ENCODE results near the gene IGSF9.

IGSF9 gene

DNA sequence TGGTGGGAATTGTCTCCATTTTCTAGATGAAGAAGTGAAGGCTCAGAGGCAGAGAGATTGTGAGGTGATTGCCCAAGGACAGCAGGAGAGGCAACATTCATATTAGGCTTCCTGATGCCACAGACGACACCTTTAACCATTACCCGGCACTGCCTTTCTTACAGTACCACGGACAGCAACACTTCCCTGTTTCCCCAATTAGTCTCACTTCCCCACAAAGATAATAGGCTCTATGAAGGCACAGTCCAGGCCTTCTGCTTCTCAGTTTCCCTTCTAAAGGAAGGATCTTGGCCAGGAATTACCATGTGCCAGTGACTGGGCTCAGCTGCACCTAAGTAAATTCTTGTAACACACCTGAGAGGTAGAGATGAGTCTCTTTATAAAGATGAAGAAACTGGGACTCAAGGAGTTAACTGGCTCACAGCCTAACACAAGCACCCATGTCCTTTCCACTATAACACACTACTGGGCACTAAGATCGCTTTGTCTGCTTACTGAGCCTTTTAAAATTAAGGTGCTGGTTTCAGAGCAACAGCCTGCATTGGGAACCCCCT, 9.6 kb downstream of the IGSF9 start:
- H3K36me3 Mint-ChIP-seq (ENCODE audit: low read depth) = no peaks in the 10 kb centered on the region

DNA sequence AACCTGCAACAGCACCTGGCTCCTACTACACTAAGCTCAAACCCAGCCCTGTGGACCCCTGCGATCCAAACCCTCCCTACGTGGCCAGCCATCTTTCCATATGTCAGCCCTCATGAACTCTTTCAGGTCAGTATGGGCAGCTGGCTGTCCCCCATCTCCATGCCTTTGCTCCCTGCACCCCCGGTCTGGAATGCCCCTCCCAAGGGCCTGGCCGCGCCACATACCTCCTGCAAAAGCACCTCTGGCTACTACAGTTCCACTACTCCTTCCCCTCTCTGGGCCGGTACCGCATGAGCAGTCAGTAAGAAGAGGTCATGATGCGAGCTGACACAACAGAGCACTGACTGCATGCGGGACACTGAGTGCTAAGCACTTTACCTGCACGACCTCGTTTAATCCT, 10.1 kb downstream of the IGSF9 start:
- Mint-ChIP-seq H3K27me3 (peaks cover 3% of the 10 kb centered on the region), H3K36me3 (ENCODE audit: low read depth) (no peaks in the 10 kb centered on the region), H3K9me3 (no peaks in the 10 kb centered on the region), H3K4me3 (no peak overlapping the region), H3K27ac (no peak overlapping the region), H3K4me1 (ENCODE audit: low read depth) (peaks cover 4% of the 10 kb centered on the region)
- no peak for DNase-seq

More for the DNA sequence above, 9.6 kb downstream of the IGSF9 start:
- H3K27ac Mint-ChIP-seq = no peak overlapping the region
- H3K4me3 Mint-ChIP-seq = no peak overlapping the region
- H3K27me3 Mint-ChIP-seq = peaks cover 3% of the 10 kb centered on the region
- H3K9me3 Mint-ChIP-seq = no peaks in the 10 kb centered on the region
- DNase-seq = no peak
- H3K4me1 Mint-ChIP-seq (ENCODE audit: low read depth) = peaks cover 4% of the 10 kb centered on the region

DNA sequence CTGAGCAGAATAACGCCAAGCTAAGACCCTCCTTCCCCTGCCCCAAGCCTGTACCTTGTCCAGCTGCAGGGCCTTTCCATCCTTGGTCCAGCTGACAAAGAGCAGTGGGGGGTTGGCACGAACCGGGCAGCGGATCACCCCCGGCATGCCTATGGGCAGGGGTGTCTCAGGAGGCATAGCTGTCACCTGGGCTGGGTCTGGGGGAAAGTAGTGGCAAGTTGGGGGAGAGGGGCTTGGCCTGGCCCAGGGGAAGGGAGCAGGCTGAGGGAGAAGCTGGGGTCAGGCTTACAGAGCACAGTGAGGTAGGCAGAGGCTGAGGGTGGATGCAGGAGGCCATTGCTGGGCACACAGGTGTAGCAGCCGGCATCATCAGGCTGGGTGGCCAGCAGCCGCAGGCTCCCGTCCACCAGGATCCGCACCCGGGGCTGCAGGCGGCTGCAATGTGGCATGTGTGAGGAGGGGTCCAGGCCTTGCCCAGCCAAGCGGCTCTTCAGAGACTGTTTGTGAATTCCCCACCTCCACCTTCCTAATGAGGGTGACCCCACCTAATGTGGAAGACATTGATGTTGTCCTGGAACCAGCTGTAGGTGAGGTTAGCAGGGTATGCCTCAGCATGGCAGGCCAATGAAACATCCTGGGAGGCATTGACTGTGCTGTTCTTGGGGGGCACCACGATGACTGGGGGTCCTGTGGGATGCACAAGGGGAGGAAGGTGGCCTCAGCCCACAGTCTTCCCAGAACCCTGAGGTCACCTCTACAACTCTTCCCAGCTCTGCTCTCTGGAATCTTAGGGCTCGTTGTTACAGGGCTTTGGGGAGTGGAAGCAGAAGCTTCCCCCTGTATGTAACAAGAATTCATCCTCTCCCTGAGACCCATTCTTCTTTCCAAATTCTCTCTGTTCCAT, 11.0 kb downstream of the IGSF9 start:
- no peak for DNase-seq
- H3K9me3 Mint-ChIP-seq = no peaks in the 10 kb centered on the region
- peaks cover 4% of the 10 kb centered on the region for H3K4me1 Mint-ChIP-seq (ENCODE audit: low read depth)
- H3K36me3 Mint-ChIP-seq (ENCODE audit: low read depth) = no peaks in the 10 kb centered on the region
- peaks cover 3% of the 10 kb centered on the region for H3K27me3 Mint-ChIP-seq
- no peak overlapping the region for H3K27ac Mint-ChIP-seq
- H3K4me3 Mint-ChIP-seq = no peak overlapping the region

DNA sequence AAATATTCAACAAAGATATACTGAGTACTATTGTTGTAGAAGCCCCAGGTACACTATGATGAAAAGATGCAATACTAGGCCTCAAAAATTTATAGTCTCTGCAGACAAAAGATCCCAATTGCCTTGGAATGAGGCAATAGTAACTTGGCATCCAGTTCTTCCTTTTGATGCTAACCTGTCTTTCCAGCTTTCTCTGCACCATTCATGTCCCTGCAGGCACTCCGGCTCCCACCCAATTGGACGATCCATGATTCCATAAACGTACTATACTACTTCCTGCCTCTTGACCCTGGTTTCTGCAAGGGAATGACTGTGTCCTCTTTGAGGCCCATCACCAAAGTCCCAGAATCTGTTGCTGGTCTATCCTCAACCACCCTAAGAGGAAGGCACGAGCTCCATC, 12.1 kb downstream of the IGSF9 start:
- no peaks in the 10 kb centered on the region for H3K36me3 Mint-ChIP-seq (ENCODE audit: low read depth)
- DNase-seq = no peak
- H3K27me3 Mint-ChIP-seq = peaks cover 3% of the 10 kb centered on the region
- no peaks in the 10 kb centered on the region for H3K9me3 Mint-ChIP-seq
- H3K27ac Mint-ChIP-seq = no peak overlapping the region
- H3K4me3 Mint-ChIP-seq = no peak overlapping the region
- H3K4me1 Mint-ChIP-seq (ENCODE audit: low read depth) = peaks cover 3% of the 10 kb centered on the region

DNA sequence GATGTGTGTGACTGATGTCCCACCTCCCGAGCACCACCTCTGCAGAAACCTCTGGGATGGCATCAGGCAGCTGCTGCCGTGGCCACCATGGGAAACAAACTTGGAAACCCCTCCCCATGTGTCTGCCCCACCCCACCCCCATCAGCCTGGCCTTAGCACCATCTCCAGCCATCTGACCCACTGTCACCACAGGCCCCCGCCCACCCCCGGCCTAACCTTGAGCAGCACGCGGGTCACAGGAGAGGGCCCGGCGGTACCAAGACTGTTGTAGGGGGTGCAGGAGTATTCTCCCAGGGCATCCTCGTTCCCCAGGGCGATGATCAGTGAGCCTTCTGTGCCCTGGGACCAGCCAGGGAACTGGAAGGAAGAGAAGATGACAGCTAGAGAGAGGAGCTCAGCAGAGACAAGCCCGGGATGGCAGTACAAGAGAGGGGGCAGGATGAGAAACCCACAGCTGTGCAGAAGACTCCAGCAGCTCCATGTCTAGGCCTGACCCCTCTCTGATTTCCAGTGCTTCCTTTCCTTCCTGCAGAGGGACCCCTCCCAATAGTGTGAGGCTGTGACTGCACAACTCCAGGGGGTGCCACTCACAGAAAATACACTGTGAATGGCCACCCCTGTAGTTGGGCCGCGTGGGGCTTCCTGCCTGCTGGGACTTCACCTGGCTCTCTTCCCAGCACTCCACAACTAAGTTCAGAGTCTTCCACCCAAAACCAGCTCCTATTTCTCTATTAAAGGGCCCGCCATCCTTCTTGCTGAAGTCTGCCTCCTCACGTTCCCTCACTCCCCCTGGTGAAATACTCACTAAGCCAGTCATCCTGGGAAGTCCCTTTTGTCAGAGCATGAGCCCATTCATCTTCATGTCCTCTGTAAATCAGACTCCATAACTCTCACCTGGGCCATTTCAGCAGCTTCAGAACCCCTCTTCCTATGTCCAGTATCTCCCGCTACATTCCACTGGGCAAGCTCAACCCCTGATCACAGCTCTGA, 12.8 kb downstream of the IGSF9 start:
- H3K4me1 Mint-ChIP-seq (ENCODE audit: low read depth) = peaks cover 3% of the 10 kb centered on the region
- H3K9me3 Mint-ChIP-seq = no peaks in the 10 kb centered on the region
- H3K36me3 Mint-ChIP-seq (ENCODE audit: low read depth) = no peaks in the 10 kb centered on the region
- H3K27me3 Mint-ChIP-seq = peaks cover 3% of the 10 kb centered on the region
- no peak for DNase-seq
- no peak overlapping the region for H3K4me3 Mint-ChIP-seq
- no peak overlapping the region for H3K27ac Mint-ChIP-seq

DNA sequence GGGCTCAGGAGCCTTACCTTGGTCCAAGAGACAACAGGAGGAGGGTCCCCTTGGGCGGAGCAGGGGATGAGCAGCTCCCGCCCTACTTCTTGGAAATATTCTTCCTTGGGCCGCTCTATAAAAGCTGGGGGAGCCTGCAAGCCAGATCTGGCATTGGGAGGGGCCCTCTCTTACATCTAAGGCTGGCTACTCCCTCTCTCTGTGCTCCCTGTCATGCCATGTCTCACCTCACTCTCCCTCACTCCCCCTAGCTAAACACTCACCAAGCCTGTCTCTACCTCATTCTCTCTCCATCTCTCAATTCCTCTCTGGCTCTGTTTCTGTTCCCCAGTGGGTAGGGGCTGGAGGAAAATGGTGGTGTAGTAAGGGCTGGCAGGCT, 13.6 kb downstream of the IGSF9 start:
- Mint-ChIP-seq H3K4me1 (ENCODE audit: low read depth) (peaks cover 3% of the 10 kb centered on the region), H3K27me3 (peaks cover 3% of the 10 kb centered on the region), H3K9me3 (no peaks in the 10 kb centered on the region)

DNA sequence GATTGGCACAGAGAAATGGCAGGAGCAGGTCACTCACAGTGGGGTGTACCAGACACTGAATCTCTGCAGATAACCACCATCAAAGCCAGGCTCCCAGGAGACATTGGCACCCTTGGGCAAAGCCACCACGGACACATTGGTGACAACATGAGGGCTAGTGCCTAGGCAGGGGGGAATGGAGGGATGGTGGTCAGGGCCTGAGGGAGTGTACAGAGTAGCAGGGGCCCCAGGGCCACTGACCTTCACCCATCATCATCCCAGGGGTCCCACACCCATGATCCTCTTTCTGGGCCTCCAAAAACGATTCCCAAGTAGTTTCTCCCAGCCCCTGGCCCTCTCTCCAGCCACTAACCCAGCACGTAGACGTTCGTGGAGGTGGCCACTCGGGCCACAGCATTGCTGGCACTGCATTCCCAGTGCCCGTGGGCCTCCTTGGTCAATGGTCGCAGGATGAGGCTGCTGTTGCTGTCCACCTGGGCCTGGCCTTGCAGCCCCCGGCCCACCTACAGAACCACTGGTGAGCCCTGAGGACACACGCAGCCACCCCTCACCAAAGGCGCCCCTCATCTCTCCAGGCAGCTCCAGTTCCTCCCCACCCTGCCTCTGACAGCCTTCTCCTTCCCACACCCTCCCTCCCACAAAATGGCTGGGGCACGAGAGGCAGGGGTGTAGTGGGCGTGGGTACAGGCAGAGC, 14.2 kb downstream of the IGSF9 start:
- Mint-ChIP-seq H3K9me3 (no peaks in the 10 kb centered on the region), H3K27ac (no peak overlapping the region), H3K4me1 (ENCODE audit: low read depth) (peaks cover 7% of the 10 kb centered on the region), H3K27me3 (peaks cover 3% of the 10 kb centered on the region), H3K36me3 (ENCODE audit: low read depth) (no peaks in the 10 kb centered on the region), H3K4me3 (no peak overlapping the region)
- DNase-seq = peak; percentile 6

More for the DNA sequence above, 13.6 kb downstream of the IGSF9 start:
- Mint-ChIP-seq H3K27ac (no peak overlapping the region), H3K36me3 (ENCODE audit: low read depth) (no peaks in the 10 kb centered on the region), H3K4me3 (no peak overlapping the region)
- DNase-seq = no peak

DNA sequence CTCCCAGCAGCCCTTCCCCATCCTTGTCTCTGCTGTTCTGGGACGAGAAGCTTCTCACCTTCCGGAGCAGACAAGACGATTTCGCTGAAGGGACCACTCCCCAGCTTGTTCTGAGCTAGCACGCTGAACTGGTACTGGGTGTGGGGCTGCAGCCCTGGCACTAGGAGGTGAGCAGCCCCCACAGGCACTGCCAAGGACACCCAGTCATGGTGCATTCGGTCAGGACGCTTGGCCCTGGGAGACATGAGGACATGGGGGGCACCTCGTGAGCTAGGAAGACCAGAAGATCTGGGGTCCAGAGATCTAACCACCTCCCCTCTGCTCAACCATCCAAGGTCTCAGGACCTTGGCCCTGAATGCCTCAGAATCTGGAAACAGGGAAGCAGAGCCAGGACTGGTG, 14.8 kb downstream of the IGSF9 start:
- H3K27me3 Mint-ChIP-seq = peaks cover 3% of the 10 kb centered on the region

DNA sequence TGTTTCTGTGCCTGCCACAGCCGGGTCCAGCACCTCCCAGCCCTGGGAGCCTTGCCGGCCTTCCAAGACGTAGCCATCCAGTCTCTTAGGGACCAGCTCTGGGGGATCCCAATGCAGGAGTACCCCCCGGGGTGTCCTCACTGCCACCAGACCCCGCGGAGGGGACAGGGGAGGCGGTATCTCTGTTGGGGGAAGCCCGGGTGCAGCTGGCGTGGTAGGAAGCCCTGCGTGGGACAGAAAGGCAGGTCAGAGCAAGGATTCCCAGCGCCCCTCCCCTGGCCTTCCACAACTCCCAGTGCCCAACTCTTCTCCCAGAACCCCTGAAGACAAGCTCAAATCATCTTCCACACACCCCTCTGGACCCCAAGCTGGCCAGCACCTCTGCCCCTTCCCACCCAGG, 15.2 kb downstream of the IGSF9 start:
- H3K4me3 Mint-ChIP-seq = no peak overlapping the region
- H3K27ac Mint-ChIP-seq = no peak overlapping the region
- peaks cover 14% of the 10 kb centered on the region for H3K4me1 Mint-ChIP-seq (ENCODE audit: low read depth)
- H3K9me3 Mint-ChIP-seq = no peaks in the 10 kb centered on the region
- peaks cover 2% of the 10 kb centered on the region for H3K36me3 Mint-ChIP-seq (ENCODE audit: low read depth)
- no peak for DNase-seq
- H3K27me3 Mint-ChIP-seq = no peaks in the 10 kb centered on the region

More for the DNA sequence above, 14.8 kb downstream of the IGSF9 start:
- H3K9me3 Mint-ChIP-seq = no peaks in the 10 kb centered on the region
- peaks cover 11% of the 10 kb centered on the region for H3K4me1 Mint-ChIP-seq (ENCODE audit: low read depth)
- no peak overlapping the region for H3K4me3 Mint-ChIP-seq
- H3K27ac Mint-ChIP-seq = no peak overlapping the region
- no peak for DNase-seq
- H3K36me3 Mint-ChIP-seq (ENCODE audit: low read depth) = no peaks in the 10 kb centered on the region

DNA sequence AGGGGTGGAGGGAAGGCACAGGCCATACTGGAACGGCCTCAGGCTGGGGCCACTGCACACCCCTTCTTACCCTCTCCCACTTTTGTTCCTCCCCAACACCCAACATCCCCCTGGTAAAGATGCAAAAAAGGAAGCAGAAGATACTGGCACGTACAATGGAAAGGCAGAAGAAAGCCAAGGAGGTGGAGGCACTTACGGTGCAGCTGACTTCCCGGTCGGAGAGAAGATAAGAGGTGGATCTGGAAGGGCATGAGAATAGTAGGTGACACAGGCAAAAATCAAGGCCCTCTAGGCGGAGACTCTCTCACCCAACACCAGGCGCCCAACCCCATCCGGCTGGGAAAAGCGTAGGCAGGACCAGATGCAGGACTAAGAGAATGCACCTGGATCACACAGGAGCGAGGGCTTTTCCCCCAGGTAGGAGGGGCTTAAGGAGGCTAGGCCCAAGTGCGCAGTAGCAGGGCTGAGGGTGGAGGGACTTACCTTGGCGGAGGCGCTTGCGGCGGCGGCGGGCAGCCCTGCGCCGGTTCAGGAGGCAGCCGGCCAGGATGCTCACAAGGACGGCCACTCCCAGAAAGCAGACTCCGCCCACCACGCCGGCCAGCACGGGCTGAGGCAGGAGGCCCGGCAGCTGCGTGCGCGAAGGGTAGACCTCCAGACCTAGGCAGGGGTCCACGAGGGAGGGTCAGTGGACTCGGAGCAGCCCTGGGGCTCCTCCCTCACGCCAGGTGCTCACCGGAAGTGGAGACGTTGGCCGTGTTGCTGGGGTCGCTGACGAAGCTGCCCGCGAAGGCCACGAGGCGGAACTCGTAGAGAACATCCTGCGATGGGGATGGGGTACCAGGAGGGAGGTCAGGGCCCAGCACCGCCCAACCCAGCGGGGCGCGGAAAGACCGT, 16.0 kb downstream of the IGSF9 start:
- no peak overlapping the region for H3K27ac Mint-ChIP-seq
- peaks cover 7% of the 10 kb centered on the region for H3K36me3 Mint-ChIP-seq (ENCODE audit: low read depth)
- DNase-seq = no peak
- peaks cover 14% of the 10 kb centered on the region for H3K4me1 Mint-ChIP-seq (ENCODE audit: low read depth)
- H3K9me3 Mint-ChIP-seq = no peaks in the 10 kb centered on the region
- no peaks in the 10 kb centered on the region for H3K27me3 Mint-ChIP-seq
- no peak overlapping the region for H3K4me3 Mint-ChIP-seq

DNA sequence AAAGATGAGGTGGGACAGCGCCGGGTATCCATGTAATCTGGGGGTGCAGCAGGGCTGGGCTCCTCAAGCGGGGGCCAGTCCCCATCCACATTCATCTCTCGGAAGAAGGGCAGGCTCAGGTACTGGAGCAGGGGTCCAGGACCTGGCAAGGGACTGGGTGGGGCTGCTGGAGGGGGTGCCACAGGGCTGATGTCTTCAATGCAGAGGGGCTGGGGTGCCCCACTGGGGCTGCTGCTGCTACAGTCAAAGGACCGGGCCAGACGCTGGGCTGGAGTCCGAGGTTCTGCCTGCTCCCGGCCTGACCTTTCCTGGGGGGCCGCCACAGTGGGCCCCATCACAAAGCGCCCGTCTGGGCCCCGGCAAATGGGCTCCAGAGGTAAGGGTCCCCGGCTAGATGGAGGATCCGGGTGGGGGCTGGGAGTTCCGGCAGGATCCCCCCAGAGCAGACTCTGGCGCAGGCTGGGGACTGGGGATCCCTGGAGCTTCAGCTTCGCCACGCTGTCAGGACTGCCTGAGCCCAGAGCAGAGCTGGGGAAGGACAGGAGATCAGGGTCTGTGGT, 16.8 kb downstream of the IGSF9 start:
- Mint-ChIP-seq H3K4me3 (no peak overlapping the region), H3K27me3 (no peaks in the 10 kb centered on the region), H3K36me3 (ENCODE audit: low read depth) (peaks cover 15% of the 10 kb centered on the region), H3K27ac (no peak overlapping the region), H3K4me1 (ENCODE audit: low read depth) (peaks cover 18% of the 10 kb centered on the region), H3K9me3 (no peaks in the 10 kb centered on the region)
- no peak for DNase-seq

DNA sequence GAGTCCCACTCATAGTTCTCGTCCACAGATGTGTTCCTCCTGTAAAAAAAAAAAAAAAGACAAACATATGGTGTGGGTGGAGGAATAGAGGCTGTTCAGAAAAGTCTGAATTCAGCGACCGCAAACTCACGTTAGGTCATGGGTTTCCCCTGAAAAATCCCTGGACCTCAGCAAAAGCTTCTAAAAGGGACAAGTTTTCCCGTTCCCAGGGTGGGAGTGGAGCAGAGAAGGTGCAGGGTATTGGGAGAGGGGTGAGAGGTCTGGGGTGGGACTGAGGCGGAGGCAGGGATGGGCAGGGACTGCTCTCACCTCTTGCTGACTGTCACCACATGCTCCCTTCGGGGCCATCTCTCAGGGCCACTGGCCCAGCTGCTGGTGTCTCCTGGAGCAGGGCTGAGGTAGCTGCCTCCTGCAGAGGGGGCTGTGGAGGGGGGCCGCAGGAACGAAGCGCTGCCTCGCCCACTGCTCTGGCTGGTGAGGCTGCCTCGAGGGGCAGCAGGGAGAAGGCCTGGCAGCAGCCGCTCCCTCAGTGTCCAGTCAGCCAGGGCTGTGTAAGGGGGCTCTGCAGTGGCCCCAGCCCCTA, 17.5 kb downstream of the IGSF9 start:
- Mint-ChIP-seq H3K9me3 (no peaks in the 10 kb centered on the region), H3K27me3 (no peaks in the 10 kb centered on the region), H3K4me3 (no peak overlapping the region), H3K4me1 (ENCODE audit: low read depth) (peaks cover 24% of the 10 kb centered on the region), H3K27ac (no peak overlapping the region), H3K36me3 (ENCODE audit: low read depth) (peaks cover 21% of the 10 kb centered on the region)
- DNase-seq = no peak

Data from activated T-cell treated with anti-CD3 and anti-CD28 coated beads, Interleukin-2, amount 50 U/mL, for 24 hours (primary cell).